Transverse colon (tissue), 4 donors: ENCODE data around the gene MAN1A2. TPM values are rescaled to one million over a fixed set of nuclear protein-coding genes. Genes with fewer than 3 reads are reported as not detected.
"Not testable (repeated sequence)": the region's sequence is repeated elsewhere in the genome, so short reads cannot be mapped to it uniquely, and the experiment has no call there.

Experiments
- DNase-seq: peaks from one replicate; pipeline ENCODE4 v3.0.0-alpha.2; 2019
- H3K27ac ChIP-seq, 4 donors: fragments of 200-600 bp; sonication (generic); 2 replicates each; pipeline ENCODE4 v1.5.1; 2016 to 2018; ENCODE audit warnings: inconsistent platforms in 4 of 4
- H3K27me3 ChIP-seq: fragments of 200-600 bp; sonication (generic); 2 replicates; pipeline ENCODE4 v1.5.1; 2017; ENCODE audit warnings: inconsistent platforms
- H3K36me3 ChIP-seq, 4 donors: fragments of 200-600 bp; sonication (generic); 2 replicates each; pipeline ENCODE4 v1.5.1; 2017 to 2019; ENCODE audit warnings: inconsistent platforms in 4 of 4
- H3K4me1 ChIP-seq, 4 donors: fragments of 200-600 bp; sonication (generic); 2 replicates each; pipeline ENCODE4 v1.5.1; 2017 to 2020; ENCODE audit warnings: inconsistent platforms in 4 of 4
- H3K4me3 ChIP-seq, 4 donors: fragments of 200-600 bp; sonication (generic); 1 replicate in 1 of 4; 2 replicates in 3 of 4; pipeline versions ENCODE4 v1.5.1 to v1.6.1; 2017 to 2019; ENCODE audit warnings: inconsistent platforms in 4 of 4
- H3K9me3 ChIP-seq, 2 donors: fragments of 200-600 bp; sonication (generic); 2 replicates each; pipeline ENCODE4 v1.5.1; 2017 to 2019; ENCODE audit warnings: inconsistent platforms in 2 of 2
- CTCF ChIP-seq, 5 experiments: fragments of 200-600 bp in 3 of 5; fragments of 450-650 bp in 2 of 5; sonication (generic) in 3 of 5; IDR thresholded peaks; 1 replicate in 2 of 5; 2 replicates in 3 of 5; pipeline ENCODE4 v1.5.1; 2016 to 2017; ENCODE audit warnings: antibody characterized with exemption in 5 of 5, inconsistent platforms in 3 of 5, mild to moderate bottlenecking in 2 of 5, moderate library complexity in 1 of 5
- EP300 ChIP-seq: sonication (generic); formaldehyde crosslinking; IDR thresholded peaks from one replicate; pipeline ENCODE4 v1.6.1; 2017; ENCODE audit warnings: antibody characterized with exemption, low read depth
- POLR2A ChIP-seq: fragments of 450-650 bp; IDR thresholded peaks from one replicate; pipeline ENCODE4 v1.6.1; 2016; ENCODE audit warnings: antibody characterized with exemption, mild to moderate bottlenecking, moderate library complexity
- POLR2AphosphoS5 ChIP-seq, 3 donors: sonication (generic); formaldehyde crosslinking; IDR thresholded peaks; one replicate each; pipeline ENCODE4 v1.6.1; 2016; ENCODE audit warnings: antibody characterized with exemption in 3 of 3
- WGBS, 2 donors: methylation state at CpG; one replicate each; pipeline ENCODE4 v1.1.5; 2018; ENCODE audit warnings: low coverage in 1 of 2; 5-methylcytosine and 5-hydroxymethylcytosine counted together
- in situ Hi-C, 4 donors: fragments of 200-750 bp; cut with MboI; loops; one replicate each; pipeline versions ENCODE4 v1.15.0 to v1.15.1; 2017; ENCODE audit warnings: low sequenced_read_pairs in 3 of 4, low pct_ligation_motif_present in 1 of 4, low pct_unique_long_range_greater_than_20kb in 1 of 4
- intact Hi-C: fragments of 100-400 bp; cut with DNase I; formaldehyde crosslinking; loops from one replicate; pipeline ENCODE4 v1.15.1; 2023; ENCODE audit warnings: low total_unique reads
- total RNA-seq, 4 donors: library from RNA; depleted of rRNA; stranded (reverse); fragments of >200 nt; gene quantifications; one replicate each; pipeline ENCODE4 v1.1.0, GENCODE V29; 2016

The MAN1A2 gene
- total RNA-seq, 4 donors from 2014 or later = 9.0 to 38.6 (median 21.6) TPM

- no peaks in the 10 kb centered on the region for H3K27me3 ChIP-seq
- H3K9me3 ChIP-seq = no peaks in the 10 kb centered on the region
- no peaks in the 10 kb centered on the region for H3K36me3 ChIP-seq
- 46 to 71% methylated on average over 2 to 5 of the region's 5 CpGs for WGBS, 2 donors
- no peak for DNase-seq
- no peak overlapping the region for H3K4me3 ChIP-seq
- H3K27ac ChIP-seq = no peak overlapping the region
- intact Hi-C loops (no loop called here), in situ Hi-C loops (loop anchor here in 1 of 4 donors (25.0 kb wide), 1 partner anchor 90 kb away; no protein-coding TSS in a partner anchor)
- TF ChIP-seq POLR2A (no peak), CTCF (IDR thresholded peaks at IDR 0.05) (no peak), EP300 (no peak), POLR2AphosphoS5 (IDR thresholded peaks at IDR 0.05) (no peak)
- H3K4me1 ChIP-seq = peaks cover 0 to 9% (median 0%) of the 10 kb centered on the region in 4 donors
Measured at GRCh38 chr1:117321680-117322609, 45.3 kb upstream of the MAN1A2 start.

DNA sequence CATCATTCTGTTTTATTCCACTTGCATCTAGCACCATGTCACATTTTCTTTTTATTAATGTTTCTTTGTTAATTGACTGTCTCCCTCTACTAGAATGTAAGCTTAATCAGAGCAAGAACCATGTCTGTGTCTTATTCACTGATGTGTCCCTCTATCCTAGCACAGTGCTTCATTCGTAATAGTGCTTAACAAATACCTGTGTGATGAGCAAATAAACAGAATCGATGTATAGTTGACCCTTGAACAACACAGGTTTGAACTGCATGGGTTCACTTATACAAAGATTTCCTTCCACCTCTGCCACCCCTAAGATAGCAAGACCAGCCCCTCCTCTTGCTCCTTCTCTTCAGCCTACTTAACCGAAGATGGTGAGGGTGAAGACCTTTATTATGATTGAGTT, 42.9 kb upstream of the MAN1A2 start:
- peaks cover 0 to 9% (median 0%) of the 10 kb centered on the region in 4 donors for H3K4me1 ChIP-seq
- no peaks in the 10 kb centered on the region for H3K36me3 ChIP-seq
- no peaks in the 10 kb centered on the region for H3K9me3 ChIP-seq
- H3K27me3 ChIP-seq = no peaks in the 10 kb centered on the region
- in situ Hi-C loops (loop anchor here in 1 of 4 donors (25.0 kb wide), 1 partner anchor 88 kb away; no protein-coding TSS in a partner anchor), intact Hi-C loops (no loop called here)
- WGBS, 2 donors = 50 to 57% methylated on average over 3 of the region's 3 CpGs
- TF ChIP-seq POLR2A (no peak), POLR2AphosphoS5 (IDR thresholded peaks at IDR 0.05) (no peak), EP300 (no peak), CTCF (IDR thresholded peaks at IDR 0.05) (no peak)
- H3K4me3 ChIP-seq = no peak overlapping the region
- no peak for DNase-seq
- no peak overlapping the region for H3K27ac ChIP-seq

DNA sequence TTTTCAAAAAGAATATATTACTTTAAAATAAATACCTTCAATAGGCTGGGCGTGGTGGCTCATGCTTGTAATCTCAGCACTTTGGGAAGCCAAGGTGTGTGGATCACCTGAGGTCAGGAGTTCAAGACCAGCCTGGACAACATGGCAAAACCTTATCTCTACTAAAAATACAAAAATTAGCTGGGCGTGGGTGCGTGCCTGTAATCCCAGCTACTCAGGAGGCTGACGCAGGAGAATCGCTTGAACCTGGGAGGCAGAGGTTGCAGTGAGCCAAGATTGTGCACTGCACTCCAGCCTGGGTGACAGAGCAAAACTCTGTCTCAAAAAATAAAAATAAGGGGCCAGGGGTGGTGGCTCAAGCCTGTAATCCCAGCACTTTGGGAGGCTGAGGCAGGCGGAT, 41.2 kb upstream of the MAN1A2 start:
- DNase-seq, H3K36me3 ChIP-seq, H3K4me3 ChIP-seq, H3K4me1 ChIP-seq, H3K27ac ChIP-seq, in situ Hi-C loops, H3K9me3 ChIP-seq, H3K27me3 ChIP-seq, intact Hi-C loops: not testable (repeated sequence)
- 86 to 90% methylated on average over 2 to 6 of the region's 6 CpGs for WGBS, 2 donors

- in situ Hi-C loops (no loop called here), intact Hi-C loops (no loop called here)
- H3K4me3 ChIP-seq = no peak overlapping the region
- H3K27me3 ChIP-seq = no peaks in the 10 kb centered on the region
- peaks cover 0 to 1% (median 0%) of the 10 kb centered on the region in 4 donors for H3K4me1 ChIP-seq
- DNase-seq = no peak
- H3K27ac ChIP-seq = no peak overlapping the region
- H3K9me3 ChIP-seq = no peaks in the 10 kb centered on the region
- TF ChIP-seq POLR2A (no peak), EP300 (no peak)
- no peaks in the 10 kb centered on the region for H3K36me3 ChIP-seq
Measured at GRCh38 chr1:117327011-117327410, 40.2 kb upstream of the MAN1A2 start.

- in situ Hi-C loops (no loop called here), intact Hi-C loops (no loop called here)
- TF ChIP-seq POLR2A = no peak
- TF ChIP-seq EP300 = no peak
- no peak for TF ChIP-seq POLR2AphosphoS5 (IDR thresholded peaks at IDR 0.05)
- TF ChIP-seq CTCF (IDR thresholded peaks at IDR 0.05) = no peak
- H3K36me3 ChIP-seq = no peaks in the 10 kb centered on the region
- H3K4me1 ChIP-seq = peaks cover 0 to 4% (median 0%) of the 10 kb centered on the region in 4 donors
- H3K9me3 ChIP-seq = no peaks in the 10 kb centered on the region
- H3K27me3 ChIP-seq = no peaks in the 10 kb centered on the region
- no peak overlapping the region for H3K27ac ChIP-seq
- WGBS, 2 donors = 60 to 91% methylated on average over 1 to 4 of the region's 4 CpGs
- no peak overlapping the region for H3K4me3 ChIP-seq
- no peak for DNase-seq
Measured at GRCh38 chr1:117335376-117336086, 31.7 kb upstream of the MAN1A2 start.
